Activated T-helper 2 cell treated with anti-CD3 and anti-CD28 coated beads, Interferon-gamma antibody, Interleukin-2, Interleukin-4, amounts not matched to agents 10 μg/mL and 5 μg/mL and 100 μg/mL, durations not matched to agents 14 hours and 24 hours and 36 hours (primary cell): ENCODE data around the gene GALNT12. TPM values are rescaled to one million over a fixed set of nuclear protein-coding genes. Genes with fewer than 3 reads are reported as not detected.

Experiments used
- DNase-seq: peaks from one replicate; pipeline ENCODE4 v3.0.0; 2021; ENCODE audit warnings: low spot score
- H3K27ac Mint-ChIP-seq: one replicate; pipeline ENCODE4 v1.8.0; 2021; ENCODE audit warnings: mixed read lengths
- H3K27me3 Mint-ChIP-seq: one replicate; pipeline ENCODE4 v1.8.0; 2021; ENCODE audit warnings: low read depth, mixed read lengths
- H3K36me3 Mint-ChIP-seq: one replicate; pipeline ENCODE4 v1.8.0; 2021; ENCODE audit warnings: low read depth, mixed read lengths
- H3K4me1 Mint-ChIP-seq: one replicate; pipeline ENCODE4 v1.8.0; 2021; ENCODE audit warnings: low read depth, mixed read lengths
- H3K4me3 Mint-ChIP-seq: one replicate; pipeline ENCODE4 v1.8.0; 2021; ENCODE audit warnings: low read depth, mild to moderate bottlenecking, moderate library complexity, mixed read lengths
- H3K9me3 Mint-ChIP-seq: one replicate; pipeline ENCODE4 v1.8.0; 2021; ENCODE audit warnings: mixed read lengths
- intact Hi-C: fragments of 100-400 bp; cut with micrococcal nuclease; formaldehyde crosslinking; loops from one replicate; pipeline ENCODE4 v1.15.1; 2023
- total RNA-seq: library from RNA; stranded (reverse); gene quantifications from 2 replicates; pipeline ENCODE4 v1.2.3, GENCODE V29; 2022

The GALNT12 gene
- total RNA-seq, 1 donor from 2014 or later = 2.8 TPM

GRCh38 chr9:98851730-98852459, 44.4 kb downstream of the GALNT12 start:
- DNase-seq = peak; percentile 11
- Mint-ChIP-seq H3K27me3 (peaks cover 6% of the 10 kb centered on the region), H3K27ac (no peak overlapping the region), H3K36me3 (no peaks in the 10 kb centered on the region), H3K4me3 (no peak overlapping the region), H3K4me1 (peaks cover 7% of the 10 kb centered on the region), H3K9me3 (peaks cover 9% of the 10 kb centered on the region)
- intact Hi-C loops = no loop called here

DNA sequence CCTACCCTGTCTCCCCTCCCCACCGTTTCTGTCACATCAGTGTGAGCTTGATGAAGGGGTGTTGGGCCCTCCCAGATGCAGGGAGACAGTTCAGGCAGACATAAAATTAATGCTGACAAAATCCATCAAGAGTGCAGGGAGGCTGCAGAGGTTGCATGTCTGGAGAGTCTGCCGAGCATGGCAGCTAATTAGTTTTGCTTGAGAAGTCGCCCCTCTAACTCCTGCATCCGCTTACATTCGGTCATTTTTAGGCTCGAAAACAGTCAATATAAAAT, 44.9 kb downstream of the GALNT12 start:
- no peak overlapping the region for H3K27ac Mint-ChIP-seq
- H3K36me3 Mint-ChIP-seq = no peaks in the 10 kb centered on the region
- intact Hi-C loops = no loop called here
- peaks cover 7% of the 10 kb centered on the region for H3K4me1 Mint-ChIP-seq
- H3K4me3 Mint-ChIP-seq = no peak overlapping the region
- no peak for DNase-seq
- H3K9me3 Mint-ChIP-seq = peaks cover 9% of the 10 kb centered on the region
- H3K27me3 Mint-ChIP-seq = peaks cover 8% of the 10 kb centered on the region

DNA sequence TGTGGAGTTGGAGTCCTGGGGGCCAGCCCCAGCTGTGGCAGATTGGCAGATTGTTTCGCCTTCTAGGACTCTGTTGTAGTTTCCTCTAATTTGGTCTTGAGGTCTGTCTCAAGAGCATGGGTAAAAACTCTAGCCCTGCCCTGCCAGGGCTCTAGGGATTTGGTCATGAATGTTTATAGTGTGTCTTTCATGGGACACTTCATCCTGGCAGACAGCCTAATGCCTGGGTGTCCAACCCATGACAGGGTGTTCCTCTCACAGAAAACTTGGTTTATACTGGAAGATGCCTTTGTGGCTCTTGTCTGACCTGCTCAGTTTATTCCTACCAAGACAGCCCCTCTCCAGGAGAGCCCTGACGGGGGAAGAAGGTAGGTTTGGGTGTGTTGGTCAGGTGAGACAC, 45.5 kb downstream of the GALNT12 start:
- no peaks in the 10 kb centered on the region for H3K36me3 Mint-ChIP-seq
- peaks cover 9% of the 10 kb centered on the region for H3K9me3 Mint-ChIP-seq
- H3K27ac Mint-ChIP-seq = no peak overlapping the region
- H3K4me1 Mint-ChIP-seq = peaks cover 7% of the 10 kb centered on the region
- intact Hi-C loops = no loop called here
- no peak for DNase-seq
- no peak overlapping the region for H3K4me3 Mint-ChIP-seq
- H3K27me3 Mint-ChIP-seq = peaks cover 11% of the 10 kb centered on the region

DNA sequence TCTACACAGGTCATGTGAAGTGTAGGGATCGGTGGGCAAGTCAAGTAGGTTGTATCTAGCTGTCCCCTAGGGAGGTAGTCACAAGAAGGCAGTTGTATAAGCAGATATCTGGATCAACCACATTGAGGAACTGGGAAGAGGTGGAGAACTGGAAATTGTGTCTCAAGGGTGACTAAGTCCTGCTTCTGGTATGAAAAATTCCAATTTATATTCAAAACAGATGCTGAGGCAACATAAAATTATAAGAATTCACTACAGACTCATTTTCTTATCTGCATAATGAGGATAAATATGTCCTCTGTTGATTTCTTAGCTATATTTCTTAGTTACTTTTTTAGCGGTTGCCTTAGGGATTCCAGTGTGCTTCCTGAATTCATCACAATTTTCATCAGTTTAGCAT, 46.8 kb downstream of the GALNT12 start:
- peaks cover 14% of the 10 kb centered on the region for H3K27me3 Mint-ChIP-seq
- no peak for DNase-seq
- no peak overlapping the region for H3K4me3 Mint-ChIP-seq
- no peak overlapping the region for H3K27ac Mint-ChIP-seq
- intact Hi-C loops = no loop called here
- peaks cover 7% of the 10 kb centered on the region for H3K4me1 Mint-ChIP-seq
- H3K36me3 Mint-ChIP-seq = no peaks in the 10 kb centered on the region
- peaks cover 9% of the 10 kb centered on the region for H3K9me3 Mint-ChIP-seq

- intact Hi-C loops = no loop called here
- DNase-seq = no peak
Observed at GRCh38 chr9:98855592-98855991, 48.1 kb downstream of the GALNT12 start.

DNA sequence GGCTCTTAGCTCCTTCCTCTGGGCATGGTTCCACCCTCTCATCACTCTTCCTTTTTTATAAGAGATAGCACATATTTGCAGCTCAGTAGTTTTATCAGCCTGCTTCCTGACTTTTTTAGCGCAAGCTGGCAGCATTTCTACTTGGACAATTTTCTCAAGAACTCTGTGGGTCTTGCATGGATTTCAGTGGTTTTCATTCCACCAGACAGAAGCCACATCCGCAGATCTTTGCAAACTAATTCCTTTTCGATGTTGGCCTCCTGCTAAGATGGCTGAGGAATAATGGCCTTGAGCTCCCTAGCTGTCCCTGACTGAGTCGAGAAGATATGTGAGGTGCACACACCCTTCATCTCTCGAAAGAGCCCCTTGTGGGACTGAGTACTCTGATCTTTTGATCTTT, 49.5 kb downstream of the GALNT12 start:
- intact Hi-C loops = no loop called here
- peaks cover under 1% of the 10 kb centered on the region for H3K4me1 Mint-ChIP-seq

More at GRCh38 chr9:98855592-98855991, 48.1 kb downstream of the GALNT12 start:
- Mint-ChIP-seq H3K27ac (no peak overlapping the region), H3K4me3 (no peak overlapping the region), H3K36me3 (no peaks in the 10 kb centered on the region), H3K9me3 (peaks cover 9% of the 10 kb centered on the region), H3K27me3 (peaks cover 15% of the 10 kb centered on the region), H3K4me1 (peaks cover 7% of the 10 kb centered on the region)

GRCh38 chr9:98859941-98860340, 52.5 kb downstream of the GALNT12 start:
- H3K4me1 Mint-ChIP-seq = no peaks in the 10 kb centered on the region
- H3K9me3 Mint-ChIP-seq = peaks cover 5% of the 10 kb centered on the region
- no peak for DNase-seq
- H3K4me3 Mint-ChIP-seq = no peak overlapping the region
- H3K27me3 Mint-ChIP-seq = peaks cover 22% of the 10 kb centered on the region
- H3K36me3 Mint-ChIP-seq = no peaks in the 10 kb centered on the region
- intact Hi-C loops = no loop called here
- no peak overlapping the region for H3K27ac Mint-ChIP-seq

More for the DNA sequence above, 49.5 kb downstream of the GALNT12 start:
- peaks cover 9% of the 10 kb centered on the region for H3K9me3 Mint-ChIP-seq
- peaks cover 15% of the 10 kb centered on the region for H3K27me3 Mint-ChIP-seq
- H3K4me3 Mint-ChIP-seq = no peak overlapping the region
- no peak for DNase-seq
- no peak overlapping the region for H3K27ac Mint-ChIP-seq
- no peaks in the 10 kb centered on the region for H3K36me3 Mint-ChIP-seq

DNA sequence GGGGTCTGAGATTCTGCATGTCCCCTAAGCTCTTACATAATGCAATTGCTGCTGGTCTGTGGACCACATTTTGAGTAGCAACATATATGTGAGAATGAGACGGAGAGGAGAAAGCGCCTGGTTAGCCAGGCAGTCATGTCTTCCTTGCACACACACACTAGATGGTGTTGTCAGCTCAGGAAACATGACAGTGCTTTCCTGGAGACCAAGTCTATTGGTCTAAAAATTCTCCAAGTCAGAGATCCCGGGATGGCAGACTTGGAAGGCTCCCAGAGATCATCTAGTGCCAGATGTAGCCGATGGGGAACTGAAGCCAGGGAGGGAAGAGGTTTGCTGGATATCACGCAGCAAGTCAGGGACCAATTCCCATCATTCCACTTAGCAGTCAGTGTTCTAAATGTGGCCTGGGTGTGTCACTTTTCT, 53.4 kb downstream of the GALNT12 start:
- DNase-seq = no peak
- intact Hi-C loops = no loop called here
- Mint-ChIP-seq H3K27me3 (peaks cover 22% of the 10 kb centered on the region), H3K36me3 (no peaks in the 10 kb centered on the region), H3K27ac (no peak overlapping the region), H3K9me3 (no peaks in the 10 kb centered on the region), H3K4me3 (no peak overlapping the region), H3K4me1 (no peaks in the 10 kb centered on the region)

DNA sequence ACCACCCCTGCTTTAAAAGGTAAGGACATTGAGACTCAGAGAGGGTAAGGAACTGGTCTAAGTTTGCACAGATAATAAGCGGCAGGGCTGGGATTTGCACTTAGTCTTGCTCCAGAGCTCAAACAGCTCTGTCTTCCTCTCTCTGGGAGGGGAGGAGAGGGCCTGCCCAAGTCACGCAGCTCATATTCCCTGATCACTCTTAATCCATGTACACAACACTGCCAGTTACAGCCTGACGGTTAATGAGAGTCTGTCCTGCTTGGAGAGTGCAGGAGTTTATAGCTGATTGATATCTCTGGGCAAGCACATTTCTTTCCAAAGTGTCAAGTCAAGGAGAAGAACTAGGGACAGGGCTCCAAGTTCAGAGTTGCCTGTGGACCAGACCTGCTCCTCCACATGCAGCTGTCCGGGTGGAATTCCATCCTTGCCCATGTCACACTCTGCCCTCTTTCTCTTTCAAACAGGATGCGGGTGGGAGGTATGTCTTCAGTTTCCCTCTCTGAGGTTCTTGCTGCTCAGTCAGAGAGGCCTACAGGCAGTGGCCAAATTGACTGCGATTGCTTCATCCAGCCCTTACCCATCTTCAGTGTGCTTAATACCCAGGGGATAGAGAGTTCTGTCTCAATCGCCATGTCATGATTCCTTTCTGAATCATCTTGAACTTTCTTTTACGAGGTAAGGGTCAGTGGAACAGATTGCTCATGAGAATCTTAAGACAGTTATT, 54.5 kb downstream of the GALNT12 start:
- no peaks in the 10 kb centered on the region for H3K9me3 Mint-ChIP-seq
- no peaks in the 10 kb centered on the region for H3K4me1 Mint-ChIP-seq
- no peak overlapping the region for H3K27ac Mint-ChIP-seq
- H3K4me3 Mint-ChIP-seq = no peak overlapping the region
- H3K27me3 Mint-ChIP-seq = peaks cover 22% of the 10 kb centered on the region
- no peaks in the 10 kb centered on the region for H3K36me3 Mint-ChIP-seq
- DNase-seq = no peak
- intact Hi-C loops = no loop called here

DNA sequence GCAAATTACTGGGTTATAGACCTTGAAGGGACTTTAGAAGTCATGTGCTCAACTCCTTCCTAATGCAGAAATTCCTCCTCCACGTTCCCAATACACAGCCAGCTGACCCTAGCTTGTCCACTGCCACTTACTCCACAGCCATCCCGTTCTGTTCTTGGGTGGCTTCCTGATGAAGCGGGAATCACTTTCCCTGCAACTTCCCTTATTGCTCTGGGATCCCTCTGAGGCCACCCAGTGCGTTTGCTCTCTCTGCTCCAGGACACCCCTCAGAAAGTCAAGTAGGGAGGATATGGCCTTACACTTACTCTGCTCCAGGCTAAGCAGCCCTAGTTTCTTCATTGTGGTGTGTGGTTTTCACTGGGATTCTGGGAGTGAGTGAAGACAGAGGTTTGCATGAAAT, 55.5 kb downstream of the GALNT12 start:
- H3K9me3 Mint-ChIP-seq = no peaks in the 10 kb centered on the region

DNA sequence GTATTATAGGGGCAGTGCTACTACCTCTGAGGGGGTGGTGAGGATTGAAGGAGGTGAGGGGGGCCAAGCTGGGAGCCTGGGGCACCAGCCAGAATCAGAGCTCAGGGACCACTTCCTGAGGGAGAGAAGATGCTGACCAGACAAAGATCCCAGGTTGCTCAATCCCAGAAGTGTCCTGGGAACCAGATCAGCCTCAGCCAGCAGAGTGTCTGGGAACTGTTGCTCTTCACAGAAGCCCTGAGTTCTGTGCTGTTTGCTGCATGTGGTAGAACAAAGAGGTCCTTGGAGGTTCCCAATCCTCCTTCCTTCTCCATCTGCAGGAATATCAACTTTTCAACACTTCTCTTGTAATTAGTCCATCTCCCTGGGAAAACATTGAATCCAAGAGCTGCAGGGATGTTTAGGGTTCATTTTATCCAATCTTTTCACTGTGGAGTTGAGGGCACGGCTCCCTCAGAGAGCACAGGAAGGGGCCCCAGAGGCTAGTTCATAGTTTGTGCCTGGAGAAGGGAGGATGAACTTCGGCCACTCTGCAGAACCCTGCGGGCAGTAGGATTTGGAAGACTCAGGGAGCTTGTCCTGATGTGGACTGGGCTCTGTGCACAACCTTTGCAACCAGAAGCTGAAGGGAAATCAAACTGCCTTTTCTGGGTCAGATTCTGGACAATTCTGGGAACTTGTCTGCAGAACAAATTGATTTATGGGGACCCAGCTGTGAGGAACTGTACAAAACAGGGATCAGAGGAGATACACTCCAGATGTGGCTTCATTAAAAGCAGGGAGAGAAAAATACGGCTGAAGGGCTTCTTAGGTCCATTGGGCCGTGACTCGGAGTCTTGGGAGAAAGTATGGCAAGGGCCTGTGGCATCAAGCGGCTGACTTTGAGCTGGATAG, 57.1 kb downstream of the GALNT12 start:
- DNase-seq = no peak
- peaks cover 8% of the 10 kb centered on the region for H3K4me1 Mint-ChIP-seq
- H3K36me3 Mint-ChIP-seq = no peaks in the 10 kb centered on the region
- H3K4me3 Mint-ChIP-seq = no peak overlapping the region
- H3K27me3 Mint-ChIP-seq = peaks cover 14% of the 10 kb centered on the region
- H3K9me3 Mint-ChIP-seq = no peaks in the 10 kb centered on the region
- H3K27ac Mint-ChIP-seq = no peak overlapping the region
- intact Hi-C loops = no loop called here

More for the DNA sequence above, 55.5 kb downstream of the GALNT12 start:
- H3K27me3 Mint-ChIP-seq = peaks cover 18% of the 10 kb centered on the region
- no peaks in the 10 kb centered on the region for H3K36me3 Mint-ChIP-seq
- no peak overlapping the region for H3K27ac Mint-ChIP-seq
- H3K4me3 Mint-ChIP-seq = no peak overlapping the region
- intact Hi-C loops = no loop called here
- peaks cover 7% of the 10 kb centered on the region for H3K4me1 Mint-ChIP-seq
- no peak for DNase-seq

DNA sequence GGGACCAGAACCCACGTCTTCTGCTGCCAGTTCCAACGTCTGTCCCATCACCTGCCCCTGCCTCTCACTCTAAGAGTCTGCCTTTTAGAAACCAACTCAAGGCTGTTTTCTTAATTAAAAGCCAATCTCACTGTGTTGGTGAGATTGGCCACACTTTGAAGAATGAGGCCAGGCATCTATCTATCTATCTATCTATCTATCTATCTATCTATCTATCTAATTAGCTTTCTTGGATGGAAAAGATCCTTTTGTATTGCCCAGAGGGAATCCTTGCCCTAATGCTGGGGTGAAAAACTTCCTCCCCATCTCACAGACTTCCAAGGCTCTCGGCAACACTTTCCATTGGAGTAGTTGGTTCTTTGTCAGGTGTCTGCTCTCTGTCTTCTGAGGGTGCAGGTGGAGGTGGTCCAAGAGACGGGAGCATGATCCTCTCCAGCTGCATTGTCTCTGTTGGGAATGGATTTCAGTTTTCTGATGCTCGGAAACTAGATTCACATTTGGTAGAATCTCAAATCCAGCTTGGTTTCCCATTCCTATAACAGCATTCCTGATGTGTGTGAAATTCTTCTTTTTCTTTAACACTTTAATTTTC, 57.9 kb downstream of the GALNT12 start:
- Mint-ChIP-seq H3K9me3 (no peaks in the 10 kb centered on the region), H3K4me1 (peaks cover 8% of the 10 kb centered on the region), H3K27me3 (peaks cover 14% of the 10 kb centered on the region), H3K4me3 (no peak overlapping the region), H3K36me3 (no peaks in the 10 kb centered on the region), H3K27ac (no peak overlapping the region)
- intact Hi-C loops = no loop called here
- no peak for DNase-seq
